ENCODE data around the gene TMEM45A.
A peak's percentile ranks its signal among the peaks of the same experiment; 100 is the strongest.
"Not testable (repeated sequence)": the region's sequence is repeated elsewhere in the genome, so short reads cannot be mapped to it uniquely, and the experiment has no call there.

Gene TMEM45A

DNA sequence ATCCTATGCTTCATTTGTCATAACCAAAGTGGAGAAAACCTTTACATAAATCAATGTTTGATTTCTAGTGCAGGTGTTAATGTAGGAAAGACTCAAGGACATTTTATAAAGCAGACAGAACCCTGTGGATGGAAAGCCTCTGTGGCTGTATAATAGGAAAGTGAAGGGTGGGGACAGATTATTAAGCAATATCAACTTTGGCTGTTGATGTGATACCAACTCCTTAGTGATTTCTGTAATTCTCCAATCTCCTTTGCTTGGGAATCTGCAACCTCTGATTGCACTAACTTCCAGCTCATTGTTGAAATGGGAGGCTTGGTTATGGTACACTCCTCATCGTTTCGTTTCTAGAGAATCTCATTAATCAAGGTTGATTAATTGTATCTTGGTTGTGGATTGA is 87.7 kb downstream of the TMEM45A start:
- DNase-seq, result no peak

DNA sequence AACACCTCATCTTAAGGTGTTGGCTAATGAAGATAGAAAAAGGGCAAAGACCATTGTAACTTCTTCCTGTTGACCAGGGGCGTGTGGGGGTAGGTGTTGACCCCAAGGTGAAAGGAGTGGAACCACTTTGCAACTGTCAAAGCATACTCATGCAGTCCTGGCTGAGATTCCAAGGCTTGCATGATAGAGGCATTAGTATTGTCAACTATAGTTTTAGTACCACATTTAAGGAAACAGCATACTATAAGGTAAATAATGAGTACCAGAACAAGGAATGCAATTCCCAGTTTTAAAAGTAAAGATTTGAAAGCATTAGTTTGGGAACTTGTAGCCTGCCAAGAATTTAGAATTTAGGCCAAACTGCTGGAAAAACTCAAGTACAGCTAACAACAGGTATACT is 89.2 kb downstream of the TMEM45A start:
- DNase-seq, result no peak

DNA sequence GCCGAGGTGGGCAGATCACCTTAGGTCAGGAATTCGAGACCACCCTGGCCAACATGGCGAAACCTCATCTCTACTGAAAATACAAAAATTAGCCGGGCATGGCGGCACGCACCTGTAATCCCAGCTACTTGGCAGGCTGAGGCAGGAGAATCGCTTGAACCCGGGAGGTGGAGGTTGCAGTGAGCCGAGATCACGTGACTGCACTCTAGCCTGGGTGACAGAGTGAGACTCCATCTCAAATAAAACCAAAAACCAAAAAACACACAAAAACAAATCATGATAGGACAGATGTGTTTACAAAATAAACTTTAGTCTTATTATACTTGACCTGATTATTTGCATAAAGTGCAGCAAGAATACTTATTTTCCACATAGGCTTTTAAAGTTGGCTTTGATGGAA is 89.7 kb downstream of the TMEM45A start:
- not testable (repeated sequence) for DNase-seq

DNA sequence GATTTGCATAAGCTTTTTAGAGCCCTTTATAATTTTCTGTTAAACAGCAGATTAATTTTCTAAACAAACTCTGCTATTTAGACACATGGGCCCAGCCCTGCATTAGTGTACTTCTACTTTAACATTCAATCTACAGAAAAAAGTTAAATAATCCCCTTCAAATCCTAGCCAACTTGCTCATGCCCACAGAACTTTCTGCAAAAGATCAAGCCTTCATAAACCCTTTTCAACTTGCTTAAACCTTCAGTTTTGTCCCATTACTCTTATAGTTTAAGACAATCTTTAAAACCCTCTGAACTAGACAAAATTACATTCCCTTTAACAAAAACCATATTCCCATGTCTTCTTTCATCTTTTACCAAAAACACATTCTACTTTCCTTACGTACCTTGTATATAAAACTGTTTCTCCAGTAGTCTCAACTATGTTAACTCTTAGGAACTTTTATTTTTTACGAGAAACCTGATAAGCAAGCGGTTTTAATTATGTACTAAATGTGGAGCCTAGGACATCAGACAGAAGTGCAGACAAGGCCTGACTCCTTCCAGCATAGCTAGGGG is 91.8 kb downstream of the TMEM45A start:
- no peak for DNase-seq

DNA sequence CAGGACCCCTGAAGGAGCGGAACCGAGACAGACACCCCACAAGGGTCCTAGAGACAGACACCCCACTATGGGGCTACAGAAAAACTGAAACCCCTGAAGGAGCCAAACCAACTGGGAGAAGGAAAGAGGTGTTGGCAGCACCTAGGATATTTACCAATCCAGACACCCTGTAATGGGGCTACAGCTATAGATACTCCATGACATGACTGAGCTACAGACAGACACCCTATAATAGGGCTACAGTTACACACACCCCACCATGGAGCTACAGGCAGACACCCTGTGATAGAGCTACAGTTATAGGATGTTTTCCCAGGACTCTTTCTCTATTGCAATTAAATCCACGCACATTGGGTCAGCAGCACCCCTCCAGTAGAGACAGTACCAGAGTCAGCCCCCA is 94.4 kb downstream of the TMEM45A start:
- no peak for DNase-seq

DNA sequence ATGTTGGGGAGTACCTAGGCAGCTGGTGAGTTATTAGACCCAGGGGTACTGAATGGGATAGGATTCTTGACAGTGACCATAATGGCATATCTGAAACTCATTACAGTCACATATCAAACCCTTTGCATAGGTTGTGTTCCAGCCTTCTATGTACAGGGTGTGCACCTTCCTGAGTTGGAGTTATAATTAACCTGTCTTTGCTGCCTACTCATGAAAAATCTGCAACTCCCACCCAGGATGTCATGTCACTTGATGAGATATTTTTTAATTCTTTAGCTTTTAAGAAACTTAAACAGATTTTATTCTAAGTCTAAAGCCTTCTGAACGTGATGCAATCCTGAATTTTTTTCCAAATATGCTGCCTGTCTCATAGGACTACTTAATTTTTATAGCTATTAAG is 95.8 kb downstream of the TMEM45A start:
- no peak for DNase-seq

DNA sequence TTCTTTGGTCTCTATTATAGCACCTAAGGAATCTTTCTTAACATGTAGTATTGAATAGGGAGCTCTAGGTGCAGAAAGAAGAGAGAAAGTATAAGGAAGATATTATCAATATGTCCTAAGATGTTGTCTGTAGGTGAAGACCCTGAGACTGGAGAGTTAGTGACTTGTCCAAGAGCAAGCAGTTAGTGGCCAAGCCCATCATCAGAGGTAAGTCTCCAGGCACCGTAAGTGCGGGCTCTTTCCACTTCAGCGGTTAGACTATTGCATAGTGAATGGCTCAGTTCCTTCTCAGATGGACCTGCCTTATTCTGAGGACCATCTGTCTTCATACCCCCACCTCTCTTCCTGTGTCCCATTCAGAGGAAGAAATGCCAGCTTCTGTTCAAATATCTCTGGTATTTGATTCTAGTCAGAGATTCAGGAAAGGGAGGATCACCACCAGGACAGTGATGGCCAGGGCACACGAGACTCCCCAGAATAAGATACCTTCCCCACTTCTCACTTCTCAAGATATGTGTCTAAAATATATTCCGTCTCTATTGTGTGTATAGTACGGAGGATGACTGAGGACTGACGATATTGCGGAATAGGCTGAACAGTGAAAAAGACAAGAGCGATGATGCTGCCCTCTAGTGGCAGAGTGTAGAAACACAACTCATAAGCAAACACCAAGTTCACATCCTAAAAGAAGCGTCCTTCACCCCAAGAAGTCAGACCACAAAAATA is 97.9 kb downstream of the TMEM45A start:
- DNase-seq, result peak; percentile 33

DNA sequence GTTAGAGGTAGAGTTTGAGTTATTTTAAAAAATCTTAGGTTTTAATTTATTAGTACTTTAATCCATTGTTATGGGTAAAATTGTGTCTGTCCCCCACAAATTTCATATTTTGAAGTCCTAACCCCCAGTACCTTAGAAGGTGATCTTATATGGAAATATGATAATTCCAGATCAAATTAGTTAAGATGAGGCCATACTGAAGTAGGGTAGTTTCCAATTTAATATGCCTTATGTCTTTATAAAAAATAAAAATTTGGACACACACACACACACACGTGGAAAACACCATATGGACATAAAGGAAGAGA is 98.4 kb downstream of the TMEM45A start:
- DNase-seq, result no peak

DNA sequence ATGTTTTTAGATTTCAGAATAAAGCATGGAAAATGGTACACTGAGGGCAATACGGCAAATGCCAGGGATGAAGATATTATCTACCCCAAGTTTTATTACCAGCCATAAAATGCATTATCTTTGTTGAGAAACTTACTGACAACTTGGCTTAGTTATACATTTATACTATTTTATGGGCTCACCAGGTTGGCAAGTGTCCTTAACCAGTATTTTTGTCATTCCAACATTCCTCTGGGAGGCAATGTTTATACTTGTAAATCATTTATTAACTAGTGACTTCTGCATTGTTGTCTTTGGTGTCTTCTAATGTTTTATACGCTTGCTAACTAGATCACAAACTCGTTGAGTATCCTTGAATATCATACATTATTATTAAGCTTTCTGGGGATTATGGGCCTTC is 99.0 kb downstream of the TMEM45A start:
- DNase-seq, result no peak

DNA sequence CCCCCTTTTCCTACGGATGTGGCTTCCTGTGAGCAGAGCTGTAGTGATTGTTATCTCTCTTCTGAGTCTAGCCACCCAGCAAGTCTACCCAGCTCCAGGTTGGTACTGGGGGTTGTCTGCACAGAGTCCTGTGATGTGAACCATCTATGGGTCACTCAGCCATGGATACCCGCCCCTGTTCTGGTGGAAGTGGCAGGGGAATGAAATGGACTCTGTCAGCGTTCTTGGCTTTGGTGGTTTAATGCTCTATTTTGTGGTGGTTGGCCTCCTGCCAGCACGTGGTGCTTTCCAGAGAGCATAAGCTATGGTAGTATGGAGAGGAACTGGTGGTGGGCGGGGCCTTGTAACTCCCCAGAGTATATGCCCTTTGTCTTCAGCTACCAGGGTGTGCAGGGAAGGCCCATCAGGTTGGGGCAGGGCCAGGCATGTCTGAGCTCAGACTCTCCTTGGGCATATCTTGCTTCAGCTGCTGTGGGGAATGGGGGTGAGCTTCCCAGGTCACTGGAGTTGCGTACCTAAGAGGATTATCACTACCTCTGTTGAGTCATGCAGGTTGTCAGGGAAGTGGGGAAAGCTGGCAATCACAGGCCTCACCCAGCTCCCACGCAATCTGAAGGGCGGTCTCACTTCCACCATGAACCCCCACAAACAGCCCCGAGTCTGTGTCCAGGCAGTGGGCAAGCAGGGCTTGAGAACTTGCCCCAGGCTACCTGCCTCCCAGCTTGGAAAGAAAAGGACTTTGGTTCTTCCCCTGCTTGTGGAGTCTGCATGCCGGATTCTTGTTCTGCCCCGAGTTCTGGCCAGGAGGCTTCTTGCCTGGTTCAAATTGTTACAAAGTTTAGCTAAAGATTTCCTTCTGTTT is 108.0 kb downstream of the TMEM45A start:
- DNase-seq, result no peak

DNA sequence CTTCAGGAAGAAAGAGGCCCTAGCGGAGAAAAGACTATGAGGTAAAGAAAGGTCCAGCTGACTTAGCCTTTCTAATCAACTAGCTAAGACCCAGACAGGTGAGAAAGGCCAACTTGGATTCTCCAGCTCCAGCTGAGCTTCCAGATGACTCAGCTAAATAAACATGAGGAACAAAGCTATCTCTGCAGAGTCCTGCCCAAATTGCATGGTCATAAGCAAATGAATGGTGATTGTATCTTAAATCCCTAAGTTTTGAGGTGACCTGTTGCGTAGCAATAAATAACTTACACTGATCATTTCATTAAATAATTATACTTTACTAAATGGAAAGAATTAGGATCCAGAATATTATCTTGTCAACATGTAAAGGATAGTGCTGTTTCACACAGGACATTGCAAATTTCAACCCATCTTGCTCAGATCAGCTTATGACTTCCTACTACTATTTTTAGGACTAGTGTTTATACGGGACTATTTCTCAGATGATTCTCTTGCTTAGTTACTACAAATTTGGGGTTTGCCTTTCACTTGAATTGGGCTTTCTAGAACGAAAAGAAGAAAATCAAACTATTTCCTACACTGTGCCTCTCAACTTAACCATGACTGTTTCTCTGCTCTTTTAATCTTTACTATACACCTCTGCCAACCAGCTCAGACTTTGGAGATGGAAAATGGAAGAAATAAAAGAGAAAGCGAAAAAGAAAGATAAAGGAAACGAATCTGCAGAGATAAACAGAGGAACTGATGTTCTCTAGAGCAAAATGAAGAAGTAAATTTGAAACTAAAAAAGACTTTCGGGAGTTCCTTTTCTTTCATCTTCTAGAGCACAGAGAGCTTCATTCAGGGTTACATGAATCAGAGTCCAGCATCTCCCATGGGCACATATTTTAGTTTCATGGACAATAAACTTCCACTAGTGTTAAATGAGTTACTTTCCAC is 110.4 kb downstream of the TMEM45A start:
- DNase-seq, result no peak

DNA sequence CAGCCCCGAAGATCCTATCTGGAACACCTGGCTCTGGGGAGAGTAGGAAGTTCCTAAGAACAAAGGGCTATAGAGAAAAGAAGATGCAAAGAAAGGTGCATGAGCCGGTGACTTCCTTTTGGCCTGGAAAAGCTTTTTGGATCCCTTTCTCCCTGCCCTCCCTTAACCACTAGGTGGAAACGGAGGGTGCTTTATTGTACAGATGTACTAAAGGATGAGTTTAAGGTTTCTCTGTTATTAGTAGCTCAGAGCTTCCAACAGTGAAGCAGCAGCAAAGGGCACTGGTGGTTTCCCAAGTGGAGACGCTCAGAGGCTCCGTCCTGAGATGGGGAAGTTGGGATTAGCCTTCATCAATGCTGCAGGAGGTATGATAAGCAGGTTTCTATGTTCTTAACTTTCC is 111.0 kb downstream of the TMEM45A start:
- no peak for DNase-seq

DNA sequence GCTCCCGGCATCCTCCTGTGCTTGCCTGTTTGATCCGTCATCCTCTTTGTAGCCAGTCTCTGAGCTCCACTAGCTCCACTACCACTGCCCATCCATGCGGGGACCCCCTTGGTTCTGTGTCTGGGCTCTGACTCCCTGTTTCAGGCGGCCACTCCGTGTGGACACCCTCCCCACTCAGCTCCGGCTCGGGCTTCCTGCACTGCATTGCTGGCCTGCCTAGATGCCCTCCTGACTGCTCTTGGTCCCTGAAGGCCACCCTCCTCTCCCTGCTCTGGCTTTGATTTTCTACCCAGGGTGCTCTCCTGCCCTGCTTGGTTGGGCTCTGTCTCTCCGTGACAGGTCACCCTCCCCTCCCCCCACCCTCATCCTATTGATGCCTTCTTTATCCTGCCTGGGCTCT is 112.9 kb downstream of the TMEM45A start:
- DNase-seq, result no peak

DNA sequence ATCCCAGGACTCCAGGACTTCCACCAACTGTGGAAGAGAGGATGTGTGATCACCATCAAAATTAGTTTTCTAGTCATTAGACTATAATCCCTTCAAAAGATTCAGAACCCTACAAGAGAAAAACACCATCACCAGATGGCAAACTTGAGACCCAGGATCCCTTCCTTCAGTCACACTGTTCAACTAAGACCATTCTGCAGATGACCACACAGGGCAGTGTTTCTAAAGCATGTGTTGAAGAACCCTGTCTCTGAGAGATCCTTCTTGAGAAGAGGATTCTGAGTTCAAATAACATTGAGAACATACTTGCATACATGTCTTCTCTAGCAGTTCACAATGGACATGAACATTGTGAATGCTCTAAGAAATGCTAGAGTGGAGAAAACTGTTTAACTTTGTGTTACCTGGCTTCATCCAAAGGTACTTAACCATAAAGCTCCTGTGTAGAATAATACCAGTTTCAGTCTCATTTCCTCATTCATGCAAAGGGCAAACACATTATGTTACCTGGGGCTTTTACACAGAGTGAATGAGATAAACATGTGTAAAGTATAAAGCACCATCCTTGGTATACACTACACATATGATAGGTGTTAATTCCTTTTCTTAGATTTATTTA is 114.6 kb downstream of the TMEM45A start:
- DNase-seq, result no peak

DNA sequence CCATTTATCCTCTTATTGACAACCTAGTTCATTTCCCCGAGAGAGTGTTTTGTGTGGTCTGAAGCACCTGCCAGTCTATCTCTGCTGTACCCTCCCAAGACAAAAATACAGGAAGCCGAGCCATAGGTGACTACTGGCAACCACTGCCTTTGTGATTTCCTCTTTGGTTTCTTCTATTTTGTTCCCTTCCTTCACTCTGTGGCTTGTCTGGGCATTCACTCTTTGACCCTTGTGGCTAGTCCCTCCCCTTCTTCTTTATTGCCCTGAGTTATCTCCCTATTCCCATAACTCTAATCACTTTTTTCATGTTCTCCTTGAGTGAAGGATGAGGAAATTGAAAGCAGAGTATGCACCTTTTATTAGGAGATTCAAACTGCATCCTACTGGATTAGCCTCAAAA is 116.9 kb downstream of the TMEM45A start, which contains the start of gene ADGRG7:
ADGRG7 (plus strand) TSS at position 297 of the 400 bp plus-strand sequence. CDS start 256 bp downstream, outside the sequence.
- DNase-seq, result no peak

DNA sequence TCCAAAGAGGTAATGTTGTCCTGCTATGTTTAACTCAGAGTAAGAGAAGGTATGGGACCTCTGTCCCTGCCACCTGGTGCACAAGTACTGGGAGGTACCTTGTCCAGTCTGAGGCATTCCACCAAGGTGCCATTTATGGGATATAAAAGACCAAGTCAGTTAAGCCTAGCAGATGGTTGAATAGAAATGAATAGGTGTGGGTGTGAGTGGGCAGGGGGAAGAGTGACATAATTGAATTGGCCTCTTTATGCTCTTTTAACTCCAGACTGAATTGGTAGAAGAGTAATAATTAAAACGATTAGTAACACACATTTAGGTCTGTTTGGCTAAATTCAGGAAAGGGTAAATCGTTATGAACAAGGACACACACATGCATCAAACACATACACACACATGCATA is 117.5 kb downstream of the TMEM45A start:
- DNase-seq, result no peak

DNA sequence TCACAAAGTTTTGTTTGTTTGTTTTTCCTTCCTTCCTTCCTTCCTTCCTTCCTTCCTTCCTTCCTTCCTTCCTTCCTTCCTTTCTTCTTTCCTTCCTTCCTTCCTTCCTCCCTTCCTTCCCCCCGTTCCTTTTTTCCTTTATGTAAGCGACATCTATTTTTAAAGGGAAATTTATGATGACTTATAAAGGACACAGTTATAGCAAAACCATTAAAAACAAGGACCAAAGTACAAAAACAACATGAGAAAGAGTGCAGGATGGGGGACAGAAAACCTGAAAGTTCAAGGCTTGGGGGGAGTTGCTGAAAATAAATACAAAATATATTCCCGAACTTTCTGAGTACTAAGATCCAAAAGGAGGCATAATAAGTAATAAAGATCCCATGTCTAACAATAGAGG is 118.8 kb downstream of the TMEM45A start:
- DNase-seq, result no peak

DNA sequence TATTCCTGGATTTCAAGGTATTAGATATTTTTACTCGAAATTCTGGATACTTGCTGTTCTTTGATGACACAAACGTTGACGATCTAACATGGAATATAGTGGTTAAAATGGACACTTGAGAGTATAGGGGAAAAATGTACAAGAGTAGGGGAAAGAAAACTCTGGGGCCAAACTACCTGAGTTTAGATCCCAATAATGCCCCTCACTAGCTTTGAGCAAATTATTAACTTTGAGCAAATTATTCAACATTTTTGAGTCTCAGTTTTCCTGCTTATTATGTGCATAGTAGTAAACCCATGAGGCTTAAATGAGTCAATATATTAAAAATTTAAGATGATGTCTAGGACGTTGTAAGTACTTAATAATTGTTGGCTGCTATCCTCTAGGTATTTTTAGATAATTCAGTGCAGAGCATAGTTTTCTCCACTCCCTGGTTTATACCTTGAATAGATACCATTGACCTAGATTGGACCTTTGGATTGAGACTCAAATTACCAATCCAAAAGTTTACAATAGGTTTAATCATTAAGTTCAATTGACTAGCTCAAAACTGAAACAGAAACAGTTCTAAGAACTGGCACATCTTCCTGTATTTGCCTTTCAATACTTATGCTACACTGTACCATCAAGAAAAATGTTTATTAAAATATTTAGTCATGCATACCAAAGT is 121.4 kb downstream of the TMEM45A start:
- DNase-seq, result no peak

DNA sequence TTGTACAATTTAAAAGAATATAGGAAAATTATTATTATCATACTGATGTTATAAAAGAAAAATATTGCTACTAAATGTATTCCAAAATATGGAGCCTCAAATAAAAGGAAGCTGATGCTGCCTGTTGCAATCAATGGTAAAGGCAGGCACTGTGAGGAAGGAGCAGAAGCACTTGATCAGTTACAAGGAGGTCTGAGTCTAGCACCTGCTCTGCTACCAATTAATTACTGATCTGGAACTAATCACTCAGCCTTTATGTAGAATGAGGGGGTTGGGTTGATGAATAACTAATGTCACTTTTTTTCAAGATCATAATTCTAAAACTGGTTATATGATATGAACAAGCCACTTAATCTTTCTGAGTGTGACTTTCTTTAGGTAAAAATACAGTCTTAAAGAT is 122.5 kb downstream of the TMEM45A start:
- DNase-seq, result no peak

DNA sequence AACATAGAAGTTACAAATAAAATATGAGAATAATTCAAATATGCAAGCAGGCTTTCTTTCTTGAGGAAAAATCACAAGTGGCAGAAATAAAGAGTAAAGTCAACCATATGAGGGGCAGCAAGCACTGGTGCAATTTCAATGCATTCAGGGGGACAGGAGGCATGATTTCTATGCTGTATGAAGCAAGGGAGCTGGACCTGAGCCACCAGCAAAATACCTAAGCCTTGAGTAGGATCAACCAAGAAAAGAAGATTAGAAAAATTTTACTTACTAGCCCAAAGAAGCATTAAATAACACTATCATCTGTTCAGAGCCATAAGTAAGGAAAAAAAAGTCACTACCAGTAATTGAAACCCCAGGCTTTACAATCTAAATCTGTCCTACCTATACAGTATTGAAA is 123.3 kb downstream of the TMEM45A start:
- DNase-seq, result no peak

DNA sequence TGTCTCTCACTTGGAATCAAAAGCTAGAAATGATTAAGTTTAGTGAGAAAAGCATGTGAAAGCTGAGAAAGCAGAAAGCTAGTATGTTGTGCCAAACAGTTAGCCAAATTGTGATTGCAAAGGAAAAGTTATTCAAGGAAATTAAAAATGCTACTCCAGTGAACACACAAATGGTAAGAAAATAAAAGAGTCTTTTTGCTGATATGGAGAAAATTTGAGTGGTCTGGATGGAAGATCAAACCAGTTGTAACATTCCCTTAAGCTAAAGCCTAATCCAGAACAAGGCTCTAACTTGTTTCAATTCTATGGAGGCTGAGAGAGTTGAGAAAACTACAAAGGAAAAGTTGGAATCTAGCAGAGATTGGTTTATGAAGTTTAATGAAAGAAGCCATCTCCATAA is 128.8 kb downstream of the TMEM45A start:
- no peak for DNase-seq
